H1 (cell line): ENCODE measurements around the gene MBD3L2. TPM values are rescaled to one million over a fixed set of nuclear protein-coding genes. Genes with fewer than 3 reads are reported as not detected.
"Not testable (repeated sequence)": the region's sequence is repeated elsewhere in the genome, so short reads cannot be mapped to it uniquely, and the experiment has no call there.

Experiments used
- CTCF ChIA-PET: fragments of 300-600 bp; sonication (Branson Sonifier 250); formaldehyde crosslinking; loops from one replicate; lab custom pipeline; 2021; ENCODE audit not compliant: partially characterized antibody; lab: Charles Lee
- POLR2A ChIA-PET: fragments of 300-600 bp; sonication (Branson Sonifier 250); formaldehyde crosslinking; loops from one replicate; lab custom pipeline; 2021; ENCODE audit warnings: inconsistent platforms; ENCODE audit not compliant: partially characterized antibody; lab: Charles Lee
- DNase-seq, 2 experiments: peaks; one replicate each; pipeline versions ENCODE4 v3.0.0 to v3.0.0-alpha.2; 2010 to 2022; ENCODE audit warnings: low spot score in 2 of 2, low read depth in 1 of 2, mixed read lengths in 1 of 2
- FAIRE-seq: peaks from 2 replicates; lab custom pipeline; 2011; peaks lifted over from hg19 to GRCh38; lab: Jason Lieb, UNC
- H2AFZ ChIP-seq: 2 replicates; pipeline ENCODE4 v1.8.1; 2012; ENCODE audit warnings: low read length, inconsistent platforms
- H2AK5ac ChIP-seq: 2 replicates; pipeline ENCODE4 v1.6.1; 2013; ENCODE audit warnings: low read depth, low read length
- H2BK120ac ChIP-seq: replicated peaks from 2 replicates; pipeline ENCODE3; 2013; ENCODE audit warnings: low read depth, low read length, inconsistent platforms
- H2BK12ac ChIP-seq: 2 replicates; pipeline ENCODE4 v1.6.1; 2013; ENCODE audit warnings: low read depth, low read length
- H2BK15ac ChIP-seq: 2 replicates; pipeline ENCODE4 v1.6.1; 2013; ENCODE audit warnings: low read length
- H2BK20ac ChIP-seq: 2 replicates; pipeline ENCODE4 v1.6.1; 2013; ENCODE audit warnings: low read length
- H2BK5ac ChIP-seq: 2 replicates; pipeline ENCODE4 v1.6.1; 2013; ENCODE audit warnings: low read depth, low read length
- H3K14ac ChIP-seq: 2 replicates; pipeline ENCODE4 v1.6.1; 2013; ENCODE audit warnings: inconsistent platforms; ENCODE audit not compliant: insufficient read length
- H3K18ac ChIP-seq: 2 replicates; pipeline ENCODE4 v1.6.1; 2013; ENCODE audit warnings: low read length; ENCODE audit errors: extremely low read depth
- H3K23ac ChIP-seq: 2 replicates; pipeline ENCODE4 v1.6.1; 2013; ENCODE audit warnings: inconsistent platforms; ENCODE audit not compliant: insufficient read length
- H3K23me2 ChIP-seq: 2 replicates; pipeline ENCODE4 v1.6.1; 2013; ENCODE audit warnings: low read depth, low read length
- H3K27ac ChIP-seq: 2 replicates; pipeline ENCODE4 v1.6.1; 2011; ENCODE audit warnings: low read depth, low read length, inconsistent platforms
- H3K27me3 ChIP-seq, 4 experiments: replicated peaks in 1 of 4; 1 replicate in 1 of 4; 2 replicates in 3 of 4; pipeline versions ENCODE4 v1.6.1 to v1.8.1; 2011 to 2013; ENCODE audit warnings: low read length in 3 of 4, mild to moderate bottlenecking in 3 of 4, inconsistent platforms in 2 of 4, mixed read lengths in 2 of 4, moderate library complexity in 1 of 4; ENCODE audit not compliant: control insufficient read depth in 3 of 4, insufficient read depth in 3 of 4; ENCODE audit errors: extremely low read depth in 1 of 4
- H3K36me3 ChIP-seq, 4 experiments: 2 replicates each; pipeline versions ENCODE4 v1.6.1 to v1.8.1; 2011 to 2013; ENCODE audit warnings: mild to moderate bottlenecking in 4 of 4, low read length in 3 of 4, moderate library complexity in 2 of 4, control low read depth in 1 of 4, inconsistent platforms in 1 of 4; ENCODE audit not compliant: insufficient read depth in 4 of 4, control insufficient read depth in 2 of 4
- H3K4ac ChIP-seq: replicated peaks from 2 replicates; pipeline ENCODE3; 2013; ENCODE audit warnings: low read length, low read depth, mixed read lengths, inconsistent platforms; ENCODE audit not compliant: insufficient read length
- H3K4me1 ChIP-seq, 4 experiments: replicated peaks in 1 of 4; 1 replicate in 1 of 4; 2 replicates in 3 of 4; pipeline versions ENCODE4 v1.6.1 to v1.8.1; 2011 to 2013; ENCODE audit warnings: low read length in 3 of 4, inconsistent platforms in 2 of 4, mixed read lengths in 1 of 4; ENCODE audit not compliant: insufficient read depth in 4 of 4, control insufficient read depth in 3 of 4
- H3K4me2 ChIP-seq, 2 experiments: 2 replicates each; pipeline versions ENCODE4 v1.6.1 to v1.8.1; 2011 to 2013; ENCODE audit warnings: low read depth in 2 of 2, low read length in 2 of 2, control low read depth in 1 of 2, inconsistent platforms in 1 of 2, mild to moderate bottlenecking in 1 of 2; ENCODE audit not compliant: insufficient read depth in 1 of 2
- H3K4me3 ChIP-seq, 4 experiments: fragments of 200-600, 300-600 bp in 1 of 4; sonication (generic), shearing (Covaris generic), sonication (Bioruptor Twin) in 1 of 4; 2 replicates each; pipeline versions ENCODE4 v1.5.1 to v1.8.1; 2011 to 2016; ENCODE audit warnings: low read length in 4 of 4, low read depth in 3 of 4, control low read depth in 2 of 4, inconsistent platforms in 2 of 4, mild to moderate bottlenecking in 2 of 4, mixed read lengths in 1 of 4, moderate library complexity in 1 of 4; ENCODE audit not compliant: insufficient read depth in 2 of 4; ENCODE audit errors: extremely low read depth in 1 of 4
- H3K56ac ChIP-seq: replicated peaks from 2 replicates; pipeline ENCODE3; 2013; ENCODE audit warnings: low read depth, mild to moderate bottlenecking, mixed read lengths, low read length, inconsistent platforms; ENCODE audit not compliant: insufficient read length
- H3K79me1 ChIP-seq: 2 replicates; pipeline ENCODE4 v1.6.1; 2013; ENCODE audit warnings: low read depth, low read length, control low read depth
- H3K79me2 ChIP-seq, 2 experiments: 2 replicates each; pipeline versions ENCODE4 v1.6.1 to v1.8.1; 2012 to 2013; ENCODE audit warnings: low read length in 2 of 2, mild to moderate bottlenecking in 2 of 2, inconsistent platforms in 1 of 2; ENCODE audit not compliant: insufficient read depth in 2 of 2, control insufficient read depth in 1 of 2
- H3K9ac ChIP-seq, 4 experiments: replicated peaks in 1 of 4; 1 replicate in 1 of 4; 2 replicates in 3 of 4; pipeline versions ENCODE4 v1.6.1 to v1.8.1; 2011 to 2013; ENCODE audit warnings: low read depth in 3 of 4, low read length in 3 of 4, control low read depth in 2 of 4, mild to moderate bottlenecking in 2 of 4, moderate library complexity in 2 of 4, inconsistent platforms in 1 of 4; ENCODE audit errors: extremely low read depth in 1 of 4
- H3K9me3 ChIP-seq, 2 experiments: 2 replicates each; pipeline versions ENCODE4 v1.6.1 to v1.8.1; 2012 to 2013; ENCODE audit warnings: mild to moderate bottlenecking in 2 of 2, moderate library complexity in 2 of 2, control low read depth in 1 of 2, inconsistent platforms in 1 of 2, low read depth in 1 of 2, low read length in 1 of 2, mixed read lengths in 1 of 2; ENCODE audit not compliant: insufficient read depth in 2 of 2
- H4K20me1 ChIP-seq, 2 experiments: replicated peaks in 1 of 2; 2 replicates each; pipeline versions ENCODE3 to v1.8.1; 2011 to 2013; ENCODE audit warnings: inconsistent platforms in 2 of 2, low read length in 2 of 2, mild to moderate bottlenecking in 1 of 2; ENCODE audit not compliant: insufficient read depth in 2 of 2, control insufficient read depth in 1 of 2
- H4K5ac ChIP-seq: 2 replicates; pipeline ENCODE4 v1.6.1; 2013; ENCODE audit warnings: low read length, low read depth, mixed read lengths, inconsistent platforms; ENCODE audit not compliant: insufficient read length
- H4K8ac ChIP-seq: 2 replicates; pipeline ENCODE4 v1.8.0; 2013; ENCODE audit warnings: mild to moderate bottlenecking, moderate library complexity, low read length, inconsistent platforms; ENCODE audit not compliant: insufficient read depth; ENCODE audit errors: extremely low read depth
- H4K91ac ChIP-seq: replicated peaks from 2 replicates; pipeline ENCODE3; 2013; ENCODE audit warnings: low read length, mixed read lengths, inconsistent platforms; ENCODE audit not compliant: insufficient read length
- WGBS, 2 experiments: shearing (Covaris generic) in 1 of 2; methylation state at CpG; one replicate each; pipeline versions ENCODE4 v1.1.6 to v1.1.7; 2013 to 2015; ENCODE audit warnings: low lambda C conversion rate in 2 of 2, mixed read lengths in 2 of 2, inconsistent platforms in 1 of 2, low coverage in 1 of 2, missing lambda C conversion rate in 1 of 2; ENCODE audit not compliant: insufficient replicate concordance in 2 of 2, insufficient coverage in 1 of 2, insufficient read length in 1 of 2; ENCODE audit errors: extremely low coverage in 1 of 2, missing lambda C conversion rate in 1 of 2; 5-methylcytosine and 5-hydroxymethylcytosine counted together
- polyA plus RNA-seq, 7 experiments: library from polyadenylated mRNA; depleted of rRNA in 3 of 7; stranded (reverse) in 5 of 7; unstranded in 2 of 7; fragments of >200 nt in 5 of 7; fragments of 200-250 nt in 2 of 7; gene quantifications; 1 replicate in 5 of 7; 2 replicates in 1 of 7; 4 replicates in 1 of 7; pipeline versions ENCODE4 v1.2.1 to v1.2.3, GENCODE V29; 2011 to 2013; ENCODE audit warnings: missing spikeins in 2 of 7, mixed read lengths in 2 of 7
- total RNA-seq: library from RNA; stranded (reverse); fragmentation: NEBNext Ultra II Directional; extraction: Animal tissue kit (Norgen Biotek cat#: 25700); gene quantifications from 2 replicates; pipeline ENCODE4 v1.2.1, GENCODE V29; 2021

The MBD3L2 gene
- total and polyA plus RNA-seq, 2 of the 8 experiments (the other 6 are each of a cell fraction or from before 2014, with no cell fraction given) = not detected

DNA sequence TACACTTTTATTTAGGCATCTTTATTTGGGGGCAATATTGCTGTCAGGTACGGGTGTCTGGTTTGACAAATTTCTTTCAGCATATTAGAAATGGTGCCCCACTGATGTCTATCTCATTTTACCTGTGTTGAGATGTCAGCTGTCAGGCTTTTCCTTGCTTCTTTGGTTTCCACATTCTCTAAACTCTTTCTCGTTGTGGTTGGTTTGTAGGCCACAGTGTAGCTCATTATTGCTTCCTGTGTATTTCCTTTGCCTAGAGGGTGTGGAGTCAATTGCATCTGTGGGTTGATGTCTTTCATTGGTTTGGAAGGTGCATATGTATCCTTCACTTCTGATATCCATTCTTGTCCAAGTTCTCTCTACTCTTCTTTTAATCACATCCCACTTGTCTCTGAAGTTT, 10.9 kb downstream of the MBD3L2 start:
- H2BK12ac ChIP-seq, H3K4me2 ChIP-seq, H2BK5ac ChIP-seq, H3K56ac ChIP-seq, H3K18ac ChIP-seq, H4K8ac ChIP-seq, H4K20me1 ChIP-seq, H2BK20ac ChIP-seq, FAIRE-seq, POLR2A ChIA-PET, H3K27ac ChIP-seq, H3K14ac ChIP-seq, H3K9ac ChIP-seq, H3K4me3 ChIP-seq, H3K36me3 ChIP-seq, H3K23me2 ChIP-seq, H3K4me1 ChIP-seq, H3K27me3 ChIP-seq, DNase-seq, H3K79me2 ChIP-seq, H4K91ac ChIP-seq, H3K79me1 ChIP-seq, H2AFZ ChIP-seq, CTCF ChIA-PET, H2BK15ac ChIP-seq, H3K4ac ChIP-seq, H2AK5ac ChIP-seq, H2BK120ac ChIP-seq, H3K23ac ChIP-seq, H4K5ac ChIP-seq: not testable (repeated sequence)
- 76% methylated on average over 1 of the region's 2 CpGs; no CpG with 5 or more reads in 1 of the 2 experiments for WGBS, 2 experiments
- peaks cover 0 to 14% of the 10 kb centered on the region in 2 experiments; a peak in 2 of 4 replicates for H3K9me3 ChIP-seq
